ENCODE measurements around the gene NXN.
"Not testable (repeated sequence)": the region's sequence is repeated elsewhere in the genome, so short reads cannot be mapped to it uniquely, and the experiment has no call there.

The NXN gene

GRCh38 chr17:829614-830013 lies 150.0 kb downstream of the NXN start:
- DNase-seq (ENCODE audit: low read depth): not testable (repeated sequence)

GRCh38 chr17:828761-829160 lies 150.8 kb downstream of the NXN start:
- DNase-seq (ENCODE audit: low read depth): no peak

- DNase-seq (ENCODE audit: low read depth): no peak
These were observed 152.8 kb downstream of the NXN start for GRCh38 chr17:826778-827177.

GRCh38 chr17:825216-825615 lies 154.4 kb downstream of the NXN start:
- no peak for DNase-seq (ENCODE audit: low read depth)

- no peak for DNase-seq (ENCODE audit: low read depth)
These were observed 155.2 kb downstream of the NXN start for GRCh38 chr17:824378-824777.

- no peak for DNase-seq (ENCODE audit: low read depth)
These were observed 156.1 kb downstream of the NXN start for GRCh38 chr17:823501-823902.

GRCh38 chr17:819251-819650 lies 160.3 kb downstream of the NXN start:
- no peak for DNase-seq (ENCODE audit: low read depth)

- no peak for DNase-seq (ENCODE audit: low read depth)
These were observed 165.2 kb downstream of the NXN start for GRCh38 chr17:814371-814770.

- DNase-seq (ENCODE audit: low read depth): no peak
These were observed 166.9 kb downstream of the NXN start for GRCh38 chr17:812638-813204.

GRCh38 chr17:811051-811784 lies 168.4 kb downstream of the NXN start:
- DNase-seq (ENCODE audit: low read depth): no peak

- no peak for DNase-seq (ENCODE audit: low read depth)
These were observed 171.9 kb downstream of the NXN start for GRCh38 chr17:807523-808294.

- no peak for DNase-seq (ENCODE audit: low read depth)
These were observed 172.6 kb downstream of the NXN start for GRCh38 chr17:806781-807522.

- DNase-seq (ENCODE audit: low read depth): no peak
These were observed 173.2 kb downstream of the NXN start for GRCh38 chr17:806346-806745.

- DNase-seq (ENCODE audit: low read depth): not testable (repeated sequence)
These were observed 173.7 kb downstream of the NXN start for GRCh38 chr17:805886-806285.

GRCh38 chr17:804541-805435 lies 174.8 kb downstream of the NXN start:
- no peak for DNase-seq (ENCODE audit: low read depth)

GRCh38 chr17:802901-803881 lies 176.4 kb downstream of the NXN start:
- no peak for DNase-seq (ENCODE audit: low read depth)

GRCh38 chr17:802481-802880 lies 177.1 kb downstream of the NXN start:
- no peak for DNase-seq (ENCODE audit: low read depth)

GRCh38 chr17:801660-802059 lies 177.9 kb downstream of the NXN start:
- no peak for DNase-seq (ENCODE audit: low read depth)

- DNase-seq (ENCODE audit: low read depth): no peak
These were observed 178.9 kb downstream of the NXN start for GRCh38 chr17:800446-801242.
